ENCODE measurements around the gene FLOT1. TPM values are rescaled to one million over a fixed set of nuclear protein-coding genes. Genes with fewer than 3 reads are reported as not detected.
A peak's percentile ranks its signal among the peaks of the same experiment; 100 is the strongest.

FLOT1 gene
- polyA plus RNA-seq, 2 of the 4 experiments (the other 2 are of a cell fraction): 89.7 to 135 TPM

- no peak overlapping the region for H3K4me3 ChIP-seq
- no peaks in the 10 kb centered on the region for H3K9me3 ChIP-seq
- H3K4me1 ChIP-seq: peaks cover 56% of the 10 kb centered on the region
- DNase-seq (ENCODE audit: low read depth in 1 of 2, low spot score in 1 of 2) (peak in 1 of 2 experiments; percentile 56), FAIRE-seq (no peak), ATAC-seq (peak; percentile 56 to 63; a peak in 5 of 6 replicates)
- CTCF ChIA-PET: interaction anchor here (0.6 to 18.8 kb wide), 17 partner anchors 13 to 411 kb away, joined by 3 to 539 read pairs (median 4); partner anchors contain the start of genes DDR1, DHX16, FLOT1 and PSORS1C2
- no peak for TF ChIP-seq ESRRA (IDR thresholded peaks at IDR 0.05; ENCODE audit: borderline replicate concordance, low read length)
- TF ChIP-seq SMC3 (IDR thresholded peaks at IDR 0.05): peak; percentile 24; the same call in 1 of the 3 replicates
- TF ChIP-seq RAD21 (conservative IDR thresholded peaks at IDR 0.05 in 1 of 2, IDR thresholded peaks at IDR 0.05 in 1 of 2): peak; percentile 17 to 39; a peak in 3 of 5 replicates
- no peak for TF ChIP-seq FOSL2 (IDR thresholded peaks at IDR 0.05)
- TF ChIP-seq FOSL2 (CRISPR knock-in tag; IDR thresholded peaks at IDR 0.05): no peak
- H3K27ac ChIP-seq: peak overlapping the region; percentile 1 to 64; a peak in 3 of 6 replicates
- H3K4me2 ChIP-seq: no peak overlapping the region
- POLR2A ChIA-PET: interaction anchor here (0.6 to 1.7 kb wide), 6 partner anchors 10 to 357 kb away, joined by 3 to 8 read pairs (median 4); partner anchors contain the start of genes DDR1, FLOT1 and IER3
- WGBS (ENCODE audit: missing lambda C conversion rate): 51% methylated on average over 7 of the region's 7 CpGs
These were observed 14.4 kb downstream of the FLOT1 start for GRCh38 chr6:30727920-30728553.

- TF ChIP-seq HOXA7 (CRISPR knock-in tag; IDR thresholded peaks at IDR 0.05) (no peak), EHMT2 (IDR thresholded peaks at IDR 0.05; ENCODE audit: low read depth) (no peak), HDAC2 (IDR thresholded peaks at IDR 0.05) (no peak), MAFK (IDR thresholded peaks at IDR 0.05; ENCODE audit: partially characterized antibody) (no peak), USF2 (IDR thresholded peaks at IDR 0.05) (no peak), E2F6 (IDR thresholded peaks at IDR 0.05; ENCODE audit: borderline replicate concordance, low read depth) (no peak), ZNF302 (CRISPR knock-in tag; IDR thresholded peaks at IDR 0.05) (no peak), CTCF (IDR thresholded peaks at IDR 0.05) (no peak), HES2 (IDR thresholded peaks at IDR 0.05) (no peak), POLR2A (IDR thresholded peaks at IDR 0.05; ENCODE audit: low read length) (no peak), RNF2 (IDR thresholded peaks at IDR 0.05; ENCODE audit: borderline replicate concordance, low read depth) (no peak)
- ATAC-seq (peak in 1 of 2 experiments; percentile 2; a peak in 1 of 6 replicates), FAIRE-seq (no peak), DNase-seq (ENCODE audit: low read depth in 1 of 2, low spot score in 1 of 2) (no peak)
- H3K9me3 ChIP-seq: no peaks in the 10 kb centered on the region
- H3K4me1 ChIP-seq: peaks cover 54% of the 10 kb centered on the region
- H3K4me2 ChIP-seq: no peak overlapping the region
- CTCF ChIA-PET: interaction anchor here (0.6 to 18.8 kb wide), 10 partner anchors 9 to 1163 kb away, joined by 3 to 539 read pairs (median 6); partner anchors contain the start of genes DHX16 and MDC1
- POLR2A ChIA-PET: interaction anchor here (0.6 to 1.3 kb wide), 6 partner anchors 10 to 205 kb away, joined by 3 to 6 read pairs (median 3); partner anchors contain the start of genes FLOT1 and SFTA2
- peak overlapping the region; percentile 1 to 64; a peak in 2 of 6 replicates for H3K27ac ChIP-seq
- WGBS (ENCODE audit: missing lambda C conversion rate): 91% methylated on average over 11 of the region's 11 CpGs
- no peak overlapping the region for H3K4me3 ChIP-seq
These were observed 15.7 kb downstream of the FLOT1 start for GRCh38 chr6:30726506-30727413.

Data from A549 (cell line).